ENCODE results near the gene KSR2.

Gene KSR2

GRCh38 chr12:117885211-117885610 is 83.6 kb downstream of the KSR2 start:
- DNase-seq (ENCODE audit: low read depth) = no peak
- H3K4me3 ChIP-seq (ENCODE audit: control insufficient read depth, low read depth, low read length) = no peak overlapping the region
- no peak for TF ChIP-seq CTCF (IDR thresholded peaks at IDR 0.05; ENCODE audit: control insufficient read depth, insufficient read depth, low read depth, low read length, missing control alignments)

GRCh38 chr12:117884161-117884560 is 84.6 kb downstream of the KSR2 start:
- no peak for TF ChIP-seq CTCF (IDR thresholded peaks at IDR 0.05; ENCODE audit: control insufficient read depth, insufficient read depth, low read depth, low read length, missing control alignments)
- no peak for DNase-seq (ENCODE audit: low read depth)

GRCh38 chr12:117882603-117883184 is 86.1 kb downstream of the KSR2 start:
- DNase-seq (ENCODE audit: low read depth) = no peak
- no peak for TF ChIP-seq CTCF (IDR thresholded peaks at IDR 0.05; ENCODE audit: control insufficient read depth, insufficient read depth, low read depth, low read length, missing control alignments)
- H3K4me3 ChIP-seq (ENCODE audit: control insufficient read depth, low read depth, low read length) = no peak overlapping the region

More at GRCh38 chr12:117884161-117884560, 84.6 kb downstream of the KSR2 start:
- H3K4me3 ChIP-seq (ENCODE audit: control insufficient read depth, low read depth, low read length) = no peak overlapping the region

- H3K4me3 ChIP-seq (ENCODE audit: control insufficient read depth, low read depth, low read length) = no peak overlapping the region
- TF ChIP-seq CTCF (IDR thresholded peaks at IDR 0.05; ENCODE audit: control insufficient read depth, insufficient read depth, low read depth, low read length, missing control alignments) = no peak
- DNase-seq (ENCODE audit: low read depth) = no peak
Observed at GRCh38 chr12:117882181-117882580, 86.6 kb downstream of the KSR2 start.

GRCh38 chr12:117881517-117881916 is 87.3 kb downstream of the KSR2 start:
- TF ChIP-seq CTCF (IDR thresholded peaks at IDR 0.05; ENCODE audit: control insufficient read depth, insufficient read depth, low read depth, low read length, missing control alignments) = no peak
- no peak for DNase-seq (ENCODE audit: low read depth)
- no peak overlapping the region for H3K4me3 ChIP-seq (ENCODE audit: control insufficient read depth, low read depth, low read length)

GRCh38 chr12:117878605-117879004 is 90.2 kb downstream of the KSR2 start:
- no peak for TF ChIP-seq CTCF (IDR thresholded peaks at IDR 0.05; ENCODE audit: control insufficient read depth, insufficient read depth, low read depth, low read length, missing control alignments)
- no peak for DNase-seq (ENCODE audit: low read depth)
- no peak overlapping the region for H3K4me3 ChIP-seq (ENCODE audit: control insufficient read depth, low read depth, low read length)

- H3K4me3 ChIP-seq (ENCODE audit: control insufficient read depth, low read depth, low read length) = no peak overlapping the region
- DNase-seq (ENCODE audit: low read depth) = no peak
- no peak for TF ChIP-seq CTCF (IDR thresholded peaks at IDR 0.05; ENCODE audit: control insufficient read depth, insufficient read depth, low read depth, low read length, missing control alignments)
Observed at GRCh38 chr12:117876436-117876816, 92.4 kb downstream of the KSR2 start.
